OCI-LY7 (cell line): Measurements from ENCODE around the gene MESP1. TPM values are rescaled to one million over a fixed set of nuclear protein-coding genes. Genes with fewer than 3 reads are reported as not detected.

Experiments used
- BruUV-seq: library from RNA; stranded (reverse); fragments of 400-500 nt; replicated peaks from 2 replicates; lab custom pipeline; 2021; lab: Mats Ljungman, UMichigan
- CTCF ChIA-PET: fragments of 300-600 bp; sonication (Branson Sonifier 250); formaldehyde crosslinking; loops from one replicate; lab custom pipeline; 2022; ENCODE audit warnings: antibody characterized with exemption; ENCODE audit not compliant: unreplicated experiment; lab: Charles Lee
- POLR2A ChIA-PET: fragments of 300-600 bp; sonication (Branson Sonifier 250); formaldehyde crosslinking; loops from one replicate; lab custom pipeline; 2022; ENCODE audit warnings: antibody characterized with exemption; lab: Charles Lee
- DNase-seq: peaks from one replicate; pipeline ENCODE4 v3.0.0-alpha.2; 2015; ENCODE audit warnings: low spot score
- H2AFZ ChIP-seq: fragments of 200-600 bp; sonication (generic), shearing (Covaris generic); 2 replicates; pipeline ENCODE4 v1.6.1; 2014; ENCODE audit warnings: mild to moderate bottlenecking, antibody characterized with exemption, low read length, moderate library complexity
- H3K27ac ChIP-seq: fragments of 200-600 bp; sonication (generic); 2 replicates; pipeline ENCODE4 v1.5.1; 2014; ENCODE audit warnings: mixed run types, low read depth, mild to moderate bottlenecking, moderate library complexity, low read length, inconsistent platforms; ENCODE audit not compliant: poor library complexity, severe bottlenecking
- H3K36me3 ChIP-seq: fragments of 200-600 bp; sonication (generic); 2 replicates; pipeline ENCODE4 v1.6.1; 2014; ENCODE audit warnings: mild to moderate bottlenecking, antibody characterized with exemption, low read length, moderate library complexity, mixed read lengths; ENCODE audit not compliant: insufficient read depth
- H3K4me1 ChIP-seq: fragments of 200-600 bp; sonication (generic); 2 replicates; pipeline ENCODE4 v1.5.1; 2014; ENCODE audit warnings: mild to moderate bottlenecking, low read length; ENCODE audit not compliant: insufficient read depth, poor library complexity, severe bottlenecking
- H3K4me2 ChIP-seq: fragments of 200-600 bp; sonication (generic); 2 replicates; pipeline ENCODE4 v1.6.1; 2014; ENCODE audit warnings: mild to moderate bottlenecking, low read length
- H3K4me3 ChIP-seq: fragments of 200-600 bp; sonication (generic); 2 replicates; pipeline ENCODE4 v1.5.1; 2014; ENCODE audit warnings: mild to moderate bottlenecking, low read depth, low read length; ENCODE audit not compliant: poor library complexity, severe bottlenecking
- H3K79me2 ChIP-seq: fragments of 200-600 bp; sonication (generic); 2 replicates; pipeline ENCODE4 v1.6.1; 2016; ENCODE audit warnings: low read depth, mild to moderate bottlenecking, low read length, moderate library complexity, mixed read lengths; ENCODE audit not compliant: insufficient read depth
- H3K9me2 ChIP-seq: fragments of 200-600 bp; sonication (generic); 2 replicates; pipeline ENCODE4 v1.6.1; 2016; ENCODE audit warnings: mild to moderate bottlenecking, low read length, mixed read lengths; ENCODE audit not compliant: insufficient read depth
- H3K9me3 ChIP-seq: fragments of 200-600 bp; sonication (generic); 2 replicates; pipeline ENCODE4 v1.6.1; 2014; ENCODE audit warnings: mild to moderate bottlenecking, mixed run types, low read length, mixed read lengths
- H4K20me1 ChIP-seq: fragments of 200-600 bp; sonication (generic); 2 replicates; pipeline ENCODE4 v1.6.1; 2014; ENCODE audit warnings: mild to moderate bottlenecking, antibody characterized with exemption, low read length, moderate library complexity, mixed read lengths; ENCODE audit not compliant: insufficient read depth
- EZH2phosphoT487 ChIP-seq: fragments of 200-600 bp; sonication (generic); IDR thresholded peaks from 2 replicates; pipeline ENCODE4 v1.6.1; 2018; ENCODE audit warnings: low read depth, borderline replicate concordance, mild to moderate bottlenecking, mixed run types, antibody characterized with exemption, low read length, moderate library complexity, mixed read lengths
- intact Hi-C: fragments of 100-400 bp; cut with micrococcal nuclease; formaldehyde crosslinking; loops from one replicate; pipeline ENCODE4 v1.10.0; 2022; ENCODE audit not compliant: unreplicated experiment
- total RNA-seq, 2 experiments: library from RNA; depleted of rRNA in 1 of 2; stranded (reverse); fragments of >200 nt in 1 of 2; shearing (Covaris generic) in 1 of 2; gene quantifications; 2 replicates each; pipeline ENCODE4 v1.2.3, GENCODE V29; 2014 to 2022
- TF ChIP-seq, protein P1 (sequence below): fragments of 200-600 bp; sonication (generic); conservative IDR thresholded peaks from 2 replicates; pipeline ENCODE4 v1.5.1; 2014; ENCODE audit warnings: mild to moderate bottlenecking, antibody characterized with exemption, low read length, moderate library complexity, mixed read lengths

MESP1 gene
- total RNA-seq, 2 experiments from 2014 or later, result 3.5 TPM; not detected in 1

DNA sequence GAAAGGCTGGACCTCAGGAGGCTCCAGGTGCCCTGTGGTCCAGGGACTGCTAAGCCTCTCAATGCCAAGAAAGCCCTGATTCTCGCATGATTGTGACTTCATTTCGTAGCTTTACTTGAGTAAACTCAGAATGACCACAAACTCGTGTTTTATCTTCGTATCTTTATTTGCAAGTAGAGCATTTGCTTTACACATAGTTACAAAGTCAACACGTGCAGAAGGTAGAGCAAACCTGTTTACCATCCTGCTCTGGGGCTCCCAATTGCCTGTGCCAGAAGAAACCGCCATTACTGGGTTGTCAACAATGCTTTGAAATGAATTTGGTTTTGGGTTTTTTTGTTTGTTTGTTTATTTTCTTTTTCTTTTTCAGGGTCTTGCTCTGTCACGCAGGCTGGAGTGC lies 5.8 kb upstream of the MESP1 start:
- no peak overlapping the region for H3K4me3 ChIP-seq
- no peaks in the 10 kb centered on the region for H3K36me3 ChIP-seq
- H2AFZ ChIP-seq, result no peak overlapping the region
- BruUV-seq, result no TSS peak
- no peak overlapping the region for H3K27ac ChIP-seq
- intact Hi-C loops, result no loop called here
- no peak for TF ChIP-seq EZH2phosphoT487
- TF ChIP-seq, protein P1, sequence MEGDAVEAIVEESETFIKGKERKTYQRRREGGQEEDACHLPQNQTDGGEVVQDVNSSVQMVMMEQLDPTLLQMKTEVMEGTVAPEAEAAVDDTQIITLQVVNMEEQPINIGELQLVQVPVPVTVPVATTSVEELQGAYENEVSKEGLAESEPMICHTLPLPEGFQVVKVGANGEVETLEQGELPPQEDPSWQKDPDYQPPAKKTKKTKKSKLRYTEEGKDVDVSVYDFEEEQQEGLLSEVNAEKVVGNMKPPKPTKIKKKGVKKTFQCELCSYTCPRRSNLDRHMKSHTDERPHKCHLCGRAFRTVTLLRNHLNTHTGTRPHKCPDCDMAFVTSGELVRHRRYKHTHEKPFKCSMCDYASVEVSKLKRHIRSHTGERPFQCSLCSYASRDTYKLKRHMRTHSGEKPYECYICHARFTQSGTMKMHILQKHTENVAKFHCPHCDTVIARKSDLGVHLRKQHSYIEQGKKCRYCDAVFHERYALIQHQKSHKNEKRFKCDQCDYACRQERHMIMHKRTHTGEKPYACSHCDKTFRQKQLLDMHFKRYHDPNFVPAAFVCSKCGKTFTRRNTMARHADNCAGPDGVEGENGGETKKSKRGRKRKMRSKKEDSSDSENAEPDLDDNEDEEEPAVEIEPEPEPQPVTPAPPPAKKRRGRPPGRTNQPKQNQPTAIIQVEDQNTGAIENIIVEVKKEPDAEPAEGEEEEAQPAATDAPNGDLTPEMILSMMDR, result no peak
- no peak for DNase-seq
- no peaks in the 10 kb centered on the region for H4K20me1 ChIP-seq
- CTCF ChIA-PET, result no interaction called here
- POLR2A ChIA-PET, result interaction anchor here (0.8 kb wide), 1 partner anchor 9 kb away, joined by 5 read pairs; no protein-coding TSS in a partner anchor
- H3K4me2 ChIP-seq, result no peak overlapping the region
- no peaks in the 10 kb centered on the region for H3K9me2 ChIP-seq
- no peaks in the 10 kb centered on the region for H3K79me2 ChIP-seq
- H3K4me1 ChIP-seq, result no peaks in the 10 kb centered on the region
- H3K9me3 ChIP-seq, result no peaks in the 10 kb centered on the region

DNA sequence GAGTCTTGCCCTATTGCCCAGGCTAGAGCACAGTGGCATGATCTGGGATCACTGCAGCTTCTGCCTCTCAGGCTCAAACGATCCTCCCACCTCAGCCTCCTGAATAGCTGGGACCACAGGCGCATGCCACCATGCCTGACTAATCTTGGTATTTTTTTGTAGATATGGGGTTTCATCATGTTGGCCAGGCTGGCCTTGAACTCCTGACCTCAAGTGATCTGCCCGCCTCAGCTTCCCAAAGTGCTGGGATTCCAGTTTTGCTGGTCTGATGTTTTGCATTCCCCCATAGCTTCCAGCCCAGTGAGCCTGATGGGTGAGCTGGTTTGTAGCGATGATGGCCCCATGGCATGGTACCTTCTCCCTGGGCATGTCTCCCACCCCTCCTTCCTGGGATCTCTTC lies 4.7 kb upstream of the MESP1 start:
- intact Hi-C loops, result no loop called here
- Histone ChIP-seq H2AFZ (no peak overlapping the region), H3K9me3 (no peaks in the 10 kb centered on the region), H3K79me2 (no peaks in the 10 kb centered on the region), H4K20me1 (no peaks in the 10 kb centered on the region), H3K4me3 (no peak overlapping the region), H3K9me2 (no peaks in the 10 kb centered on the region), H3K36me3 (no peaks in the 10 kb centered on the region), H3K27ac (no peak overlapping the region), H3K4me2 (no peak overlapping the region), H3K4me1 (peaks cover 7% of the 10 kb centered on the region)
- no peak for DNase-seq
- CTCF ChIA-PET, result interaction anchor here (0.6 kb wide), 1 partner anchor 16 kb away, joined by 3 read pairs; no protein-coding TSS in a partner anchor
- POLR2A ChIA-PET, result no interaction called here
- BruUV-seq, result no TSS peak
- TF ChIP-seq EZH2phosphoT487, result no peak
- TF ChIP-seq, protein P1, result no peak

DNA sequence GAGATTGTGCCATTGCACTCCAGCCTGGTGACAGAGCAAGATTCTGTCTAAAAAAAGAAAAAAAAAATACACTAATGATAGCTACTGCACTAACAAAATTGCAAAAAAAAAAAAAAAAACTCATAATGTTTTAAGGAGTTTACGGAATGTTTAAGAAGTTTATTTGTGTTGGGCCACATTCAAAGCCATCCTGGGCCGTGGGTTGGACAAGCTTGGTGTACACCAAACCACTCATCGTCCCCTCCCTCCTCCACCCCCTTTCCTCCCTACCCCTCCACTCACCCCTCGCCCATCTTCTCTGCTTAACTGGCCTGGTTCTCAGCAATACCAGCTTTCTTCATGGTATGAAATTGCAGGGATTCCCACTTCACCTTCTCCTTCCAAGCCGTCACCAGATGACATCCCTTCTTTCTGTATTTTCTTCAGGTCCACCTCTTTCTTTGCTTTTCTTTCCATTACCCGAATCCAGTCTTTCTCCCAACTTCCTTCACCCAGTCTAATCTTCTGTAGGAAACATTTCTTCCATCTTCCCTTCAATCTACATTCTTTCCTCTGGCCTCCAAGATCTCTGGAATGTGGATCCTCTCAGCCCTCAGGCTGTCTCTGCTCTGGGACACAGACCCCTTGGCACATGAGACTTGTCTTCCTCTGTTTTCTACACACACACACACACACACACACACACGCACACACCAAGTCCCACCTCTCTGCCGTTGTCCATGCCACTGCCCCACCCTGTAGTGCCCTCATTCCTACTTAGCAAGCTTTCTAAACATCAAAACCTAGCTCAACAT lies 3.5 kb upstream of the MESP1 start:
- Histone ChIP-seq H3K79me2 (no peaks in the 10 kb centered on the region), H3K4me2 (no peak overlapping the region), H4K20me1 (no peaks in the 10 kb centered on the region), H3K9me3 (no peaks in the 10 kb centered on the region), H3K4me3 (no peak overlapping the region), H3K27ac (no peak overlapping the region), H3K4me1 (peaks cover 7% of the 10 kb centered on the region), H3K36me3 (no peaks in the 10 kb centered on the region), H3K9me2 (no peaks in the 10 kb centered on the region), H2AFZ (no peak overlapping the region)
- no peak for TF ChIP-seq EZH2phosphoT487
- TF ChIP-seq, protein P1, result no peak
- no TSS peak for BruUV-seq
- intact Hi-C loops, result no loop called here
- CTCF ChIA-PET, result no interaction called here
- POLR2A ChIA-PET, result interaction anchor here (0.6 to 1.1 kb wide), 5 partner anchors 10 to 487 kb away, joined by 3 to 5 read pairs (median 4); no protein-coding TSS in a partner anchor
- no peak for DNase-seq
